T-helper 1 cell (primary cell): Measurements from ENCODE around the gene ABCB8.

Experiments
- DNase-seq, 5 donors: peaks; one replicate each; pipeline ENCODE4 v3.0.0-alpha.2; 2012 to 2020
- total RNA-seq, 4 donors: gene quantifications; one replicate each; lab custom pipeline; 2026; lab: John Stamatoyannopoulos, UW

ABCB8 gene
- 28.2 to 46.1 (median 37.2) reads per million in 4 donors for total RNA-seq

DNA sequence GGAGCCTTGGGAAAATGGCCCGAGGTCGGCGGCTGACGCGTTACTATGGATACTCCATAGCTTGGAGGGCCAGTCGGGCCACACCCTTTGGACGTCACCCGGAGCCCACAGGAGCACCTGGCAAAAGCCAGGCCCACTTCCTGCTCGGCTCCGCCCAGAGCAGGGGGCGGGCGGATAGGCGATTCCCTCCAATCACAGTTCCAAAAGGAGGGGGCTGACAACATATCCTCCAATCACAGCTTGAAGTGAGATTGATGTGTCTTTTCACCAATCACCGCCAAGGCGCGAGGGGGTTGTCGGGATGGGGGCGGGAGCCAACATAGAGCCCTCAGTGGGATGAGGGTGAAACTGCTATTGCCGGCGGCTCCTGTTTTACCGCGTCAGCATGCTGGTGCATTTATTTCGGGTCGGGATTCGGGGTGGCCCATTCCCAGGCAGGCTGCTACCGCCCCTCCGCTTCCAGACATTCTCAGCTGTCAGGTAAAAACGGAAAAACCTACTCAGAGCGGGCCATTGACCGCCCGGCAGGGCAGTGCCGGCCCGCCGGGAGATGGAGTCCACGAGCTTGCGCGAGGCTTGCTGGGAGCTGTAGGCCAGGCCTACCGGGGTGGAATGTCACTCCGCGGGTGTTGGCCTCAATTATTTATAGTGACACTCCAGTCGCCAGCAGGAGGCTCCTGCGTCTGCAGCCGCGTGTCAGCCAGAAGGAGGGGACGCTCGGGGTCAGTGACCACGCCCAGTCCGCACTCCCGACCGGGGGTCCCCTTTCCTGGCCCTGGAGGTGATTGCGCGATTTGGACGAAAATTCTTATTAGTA, at the start of gene ABCB8:
TSS of gene ABCB8 (plus strand) at position 320 of the 817 bp plus-strand sequence. CDS start at position 386, 66 bp downstream.
- peak; percentile 91 to 99 (median 95) for DNase-seq

DNA sequence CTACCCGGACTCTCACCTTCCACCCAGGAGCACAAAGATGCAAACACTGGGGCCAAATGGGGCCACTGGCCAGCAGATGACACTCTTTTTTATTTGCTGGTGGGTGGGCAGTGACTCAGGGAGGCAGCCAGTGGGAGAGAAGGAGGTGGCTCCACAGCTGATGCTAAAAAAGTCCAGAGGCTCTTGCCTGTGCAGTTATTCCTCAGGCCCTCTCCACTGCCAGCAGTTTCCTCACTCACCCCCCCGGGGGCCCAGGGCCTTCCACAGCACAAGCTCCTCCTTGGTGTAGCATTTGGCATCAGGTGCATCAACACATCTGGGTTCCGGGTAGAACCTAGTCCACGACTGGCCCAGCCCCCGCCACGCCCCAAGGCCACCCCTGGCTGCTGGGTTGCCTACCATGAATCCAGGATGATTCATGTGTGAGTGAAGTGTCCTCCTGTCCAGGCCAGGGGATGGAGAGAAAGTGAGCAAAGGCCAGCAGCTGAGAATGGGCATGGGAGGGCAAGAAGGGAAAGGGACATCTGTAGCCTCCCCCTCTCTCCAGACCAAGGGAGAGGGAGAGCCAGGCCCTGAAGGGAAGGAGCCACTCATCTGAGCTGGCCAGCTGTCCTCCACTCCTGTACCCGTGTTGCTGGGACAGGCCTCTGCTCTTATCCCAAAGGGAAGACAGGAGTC, 48.4 kb upstream of the ABCB8 start:
- DNase-seq: no peak

- DNase-seq: no peak
These were observed 47.6 kb upstream of the ABCB8 start for GRCh38 chr7:150980663-150981062.

- no peak for DNase-seq
These were observed 46.6 kb upstream of the ABCB8 start for GRCh38 chr7:150981644-150982043.

DNA sequence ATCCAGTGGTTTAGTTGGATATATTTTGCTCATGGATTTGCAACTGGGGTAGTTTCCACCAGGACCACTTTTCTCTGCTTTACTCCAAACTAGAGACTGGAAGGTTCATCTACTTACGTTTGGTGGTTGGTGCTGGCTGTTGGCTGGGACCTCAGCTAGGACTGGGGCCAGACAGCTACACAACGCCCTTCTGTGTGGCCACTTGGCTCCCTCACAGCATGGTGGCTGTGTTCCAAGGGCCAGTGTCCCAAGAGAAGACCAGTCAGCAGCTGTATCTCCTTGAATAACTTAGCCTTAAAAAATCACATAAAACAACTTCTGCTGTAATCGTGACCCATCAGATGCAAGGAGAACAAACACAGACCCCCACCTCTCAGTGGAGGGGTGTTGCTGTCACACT, 45.9 kb upstream of the ABCB8 start:
- no peak for DNase-seq

DNA sequence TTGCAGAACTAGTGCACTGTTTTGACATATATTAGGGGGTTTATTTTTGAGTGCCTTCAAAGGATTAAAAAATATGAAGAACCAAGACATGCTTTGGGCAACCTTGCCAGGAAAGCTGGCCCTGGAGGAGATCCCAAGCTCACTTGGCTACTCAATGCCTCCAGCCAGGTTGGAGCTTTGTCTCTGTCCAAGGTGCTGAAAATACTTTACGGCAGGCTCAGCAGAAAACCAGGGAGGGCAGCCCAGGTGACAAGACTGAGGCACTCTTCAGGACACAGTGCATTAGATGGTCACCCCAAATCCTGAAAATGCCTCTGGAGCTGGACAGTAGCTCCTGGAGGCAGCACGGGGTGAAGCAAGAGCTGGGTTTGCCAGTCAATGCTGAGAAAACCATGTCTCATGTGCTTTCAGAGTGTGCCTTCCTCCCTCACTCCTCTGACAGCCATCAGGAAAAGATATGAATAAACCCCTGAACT, 44.3 kb upstream of the ABCB8 start:
- DNase-seq: peak in 1 of 5 donors; percentile 40

DNA sequence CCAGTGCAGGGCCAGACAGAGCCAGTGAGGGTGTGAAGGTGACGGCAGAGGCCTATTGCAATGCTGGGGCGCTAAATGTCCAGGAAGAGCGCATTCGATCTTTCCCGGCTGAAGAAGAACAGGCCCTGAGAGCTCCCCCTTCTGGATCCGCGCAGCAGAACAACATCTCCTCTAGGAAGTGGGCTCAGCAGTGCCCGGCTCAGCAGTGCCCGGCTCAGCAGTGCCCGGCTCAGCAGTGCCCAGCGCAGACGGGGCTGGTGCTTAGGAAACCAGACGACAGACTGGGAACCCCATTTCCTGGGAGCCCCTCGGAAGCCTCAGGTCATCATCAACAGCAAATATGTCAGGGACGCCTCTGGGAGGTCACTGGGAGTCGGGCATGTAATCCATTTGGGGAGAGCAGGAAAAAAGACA, 42.1 kb upstream of the ABCB8 start:
- peak in 3 of 5 donors; percentile 36 to 55 (median 40) for DNase-seq

- DNase-seq: no peak
These were observed 41.7 kb upstream of the ABCB8 start for GRCh38 chr7:150986556-150986955.

DNA sequence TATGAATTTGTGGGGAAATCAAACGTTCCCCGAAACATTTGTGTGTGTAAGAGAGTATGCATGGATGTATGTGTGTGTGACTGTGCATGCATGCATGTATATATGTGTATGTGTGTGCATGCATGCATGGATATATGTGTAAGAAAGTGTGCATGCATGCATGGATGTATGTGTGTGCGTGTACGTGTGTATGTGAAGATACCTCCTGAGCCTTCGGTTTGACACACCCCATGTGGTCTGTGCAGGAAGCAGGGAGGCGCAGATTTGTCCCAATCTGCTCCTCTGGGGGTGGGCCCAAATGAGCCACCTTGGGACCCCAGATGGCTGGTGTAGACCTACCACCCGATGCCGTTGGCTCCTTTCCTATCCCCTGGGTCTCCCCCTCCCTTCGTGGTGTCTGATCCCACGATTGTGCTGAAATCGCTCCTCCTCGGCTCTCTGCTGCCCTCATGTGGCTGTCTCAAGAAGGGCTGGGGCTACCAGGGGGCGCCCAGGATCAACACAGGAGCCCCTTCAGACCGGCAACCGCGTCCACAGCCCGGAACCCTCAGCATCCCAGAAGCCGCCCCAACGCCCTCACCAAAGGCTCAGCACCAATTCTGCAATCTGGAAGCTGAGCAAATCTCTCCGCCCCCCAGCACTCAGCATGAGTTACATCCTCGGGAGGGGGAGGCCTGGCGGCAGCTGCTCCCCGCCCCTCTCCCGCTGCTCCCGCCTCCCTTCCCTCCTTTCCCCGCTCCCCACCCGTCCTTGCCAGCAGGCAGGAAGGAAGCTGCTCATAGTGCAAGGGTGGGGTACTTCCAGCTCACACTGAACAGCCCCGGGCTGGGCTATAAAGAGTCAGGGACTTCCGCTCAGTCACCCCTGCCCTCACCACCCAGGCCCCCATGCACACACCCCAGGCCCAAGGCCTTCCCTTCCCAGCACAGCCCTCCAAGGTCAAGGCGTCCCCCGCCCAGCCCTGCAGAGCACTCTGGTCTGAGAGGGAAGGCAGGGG, 39.7 kb upstream of the ABCB8 start:
- DNase-seq: peak in 4 of 5 donors; percentile 49 to 67 (median 56)

- DNase-seq: no peak
These were observed 38.8 kb upstream of the ABCB8 start for GRCh38 chr7:150989456-150989855.

GRCh38 chr7:150990416-150991186, 37.6 kb upstream of the ABCB8 start, which contains the start of gene NOS3:
Gene NOS3 (plus strand): TSS chr7:150991017. CDS start chr7:150993804, 2,787 bp downstream.
- no peak for DNase-seq

- no peak for DNase-seq
These were observed 36.1 kb upstream of the ABCB8 start for GRCh38 chr7:150992051-150992640.

GRCh38 chr7:150992833-150993302, 35.4 kb upstream of the ABCB8 start:
- no peak for DNase-seq

DNA sequence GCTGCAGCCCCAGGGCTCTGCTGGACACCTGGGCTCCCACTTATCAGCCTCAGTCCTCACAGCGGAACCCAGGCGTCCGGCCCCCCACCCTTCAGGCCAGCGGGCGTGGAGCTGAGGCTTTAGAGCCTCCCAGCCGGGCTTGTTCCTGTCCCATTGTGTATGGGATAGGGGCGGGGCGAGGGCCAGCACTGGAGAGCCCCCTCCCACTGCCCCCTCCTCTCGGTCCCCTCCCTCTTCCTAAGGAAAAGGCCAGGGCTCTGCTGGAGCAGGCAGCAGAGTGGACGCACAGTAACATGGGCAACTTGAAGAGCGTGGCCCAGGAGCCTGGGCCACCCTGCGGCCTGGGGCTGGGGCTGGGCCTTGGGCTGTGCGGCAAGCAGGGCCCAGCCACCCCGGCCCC, 34.7 kb upstream of the ABCB8 start:
- DNase-seq: no peak

- peak in 1 of 5 donors; percentile 40 for DNase-seq
These were observed 34.0 kb upstream of the ABCB8 start for GRCh38 chr7:150994141-150994837.

- DNase-seq: no peak
These were observed 33.3 kb upstream of the ABCB8 start for GRCh38 chr7:150994838-150995510.

GRCh38 chr7:150996376-150997074, 31.7 kb upstream of the ABCB8 start:
- no peak for DNase-seq

- DNase-seq: no peak
These were observed 31.2 kb upstream of the ABCB8 start for GRCh38 chr7:150997075-150997511.

GRCh38 chr7:150997817-150998216, 30.4 kb upstream of the ABCB8 start:
- DNase-seq: no peak
